Bone marrow (tissue), 2 donors: ENCODE measurements around the gene C2.
A peak's percentile ranks its signal among the peaks of the same experiment; 100 is the strongest.
"Not testable (repeated sequence)": the region's sequence is repeated elsewhere in the genome, so short reads cannot be mapped to it uniquely, and the experiment has no call there.

Experiments used
- DNase-seq, 2 donors: peaks; one replicate each; lab custom pipeline; 2025; lab: John Stamatoyannopoulos, UW

C2 gene

GRCh38 chr6:31899215-31899614 lies 28.3 kb upstream of the C2 start:
- DNase-seq = no peak

DNA sequence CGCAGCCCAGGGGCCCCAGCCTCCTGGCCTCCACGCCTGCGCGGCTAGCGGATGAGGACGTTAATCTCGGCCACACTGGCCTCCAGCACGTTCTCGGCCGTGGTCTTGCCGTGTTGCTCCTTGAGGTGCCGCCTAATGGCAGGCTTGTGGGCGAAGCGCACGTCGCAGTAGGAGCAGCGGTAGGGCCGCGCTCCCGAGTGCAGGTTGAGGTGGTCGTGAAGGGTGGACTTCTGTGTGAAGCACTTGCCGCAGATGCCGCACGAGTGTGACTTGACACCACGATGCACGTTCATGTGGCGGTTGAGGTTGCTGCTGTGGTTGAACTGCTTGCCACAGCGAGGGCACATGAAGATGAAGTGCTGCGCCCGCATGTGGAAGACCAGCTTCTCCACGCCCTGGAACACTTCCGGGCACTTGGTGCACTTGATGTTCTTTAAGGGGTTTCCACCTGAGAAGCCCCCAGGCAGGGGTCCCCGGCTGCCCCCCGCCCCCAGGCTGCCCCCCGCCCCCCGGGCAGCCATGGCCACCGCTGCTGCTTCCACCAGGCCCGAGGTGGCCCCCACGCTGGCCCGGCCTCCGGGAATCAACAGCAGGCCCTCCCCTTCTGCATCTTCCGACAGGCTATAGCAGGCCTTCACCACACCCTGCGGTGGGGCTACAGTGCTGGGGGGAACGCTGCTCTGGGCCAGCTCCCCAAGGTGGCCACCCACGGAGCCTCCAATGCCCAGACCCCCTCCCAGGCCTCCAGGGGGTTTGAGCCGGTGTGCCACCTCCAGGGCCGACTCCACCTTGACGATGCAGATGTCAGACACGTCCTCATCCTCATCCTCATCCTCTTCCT lies 27.4 kb upstream of the C2 start:
- no peak for DNase-seq

DNA sequence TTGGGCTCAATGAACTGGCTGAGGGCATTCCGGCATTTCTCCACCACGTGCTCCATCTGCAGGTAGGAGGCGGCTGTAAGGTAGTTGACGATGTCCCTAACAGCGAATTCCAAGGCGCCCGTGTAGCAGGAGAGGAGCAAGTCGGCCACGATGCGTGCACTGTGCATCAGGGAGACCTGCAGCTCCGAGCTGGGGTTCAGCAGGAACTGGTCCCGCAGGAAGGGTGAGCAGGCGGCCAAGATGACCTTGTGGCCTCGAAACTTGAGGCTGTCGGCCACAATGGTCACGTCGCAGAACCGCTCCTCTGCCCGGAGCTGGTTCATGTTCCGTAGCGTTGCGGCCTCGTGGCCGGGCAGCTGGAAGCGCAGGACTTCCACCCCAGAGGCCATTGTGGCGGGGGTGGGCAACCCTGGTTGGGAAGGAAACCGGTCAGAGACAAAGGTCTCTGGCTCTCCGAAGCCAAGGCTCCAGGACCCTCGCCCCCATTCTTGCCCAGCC lies 26.6 kb upstream of the C2 start:
- no peak for DNase-seq

- no peak for DNase-seq
Measured at GRCh38 chr6:31901415-31901952, 26.0 kb upstream of the C2 start.

DNA sequence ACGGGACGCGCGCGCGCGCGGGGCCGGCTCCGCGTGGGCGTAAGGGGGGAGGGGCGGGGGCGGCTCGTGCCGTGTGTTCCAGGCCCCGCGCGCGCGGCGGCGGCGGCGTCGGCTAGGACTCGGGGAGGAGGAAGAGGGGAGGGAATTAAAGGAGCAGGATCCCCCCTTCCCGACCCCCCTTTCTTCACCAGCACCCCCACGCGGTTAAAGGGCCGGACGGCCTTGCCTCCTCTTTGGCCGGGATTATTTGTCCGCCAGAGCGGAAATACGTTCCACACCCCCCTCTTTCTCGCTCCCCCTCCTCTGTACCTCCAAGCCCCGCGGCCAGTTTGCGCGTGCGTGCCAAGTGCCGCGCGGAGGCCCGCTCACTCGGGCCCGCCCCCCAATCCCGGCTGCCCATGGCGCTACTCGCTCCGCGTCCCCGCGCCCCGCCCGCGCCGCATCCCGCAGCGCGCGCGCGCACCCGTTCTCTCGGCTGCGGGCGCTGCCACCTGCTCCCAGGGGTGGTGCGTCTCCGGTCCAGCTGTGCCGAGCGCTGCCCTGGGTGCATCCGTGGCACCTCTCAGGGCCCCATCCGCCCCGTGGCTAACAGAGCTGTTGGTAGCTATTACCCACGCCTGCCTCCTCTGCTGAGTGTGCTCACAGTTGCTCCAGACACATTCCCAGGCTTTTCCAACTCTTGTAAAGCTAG lies 25.4 kb upstream of the C2 start, which contains the start of gene ZBTB12:
Gene ZBTB12 (minus strand): TSS at position 134 of the 691 bp plus-strand sequence. CDS start 781 bp downstream, outside the sequence.
- DNase-seq = peak; percentile 28 to 61

DNA sequence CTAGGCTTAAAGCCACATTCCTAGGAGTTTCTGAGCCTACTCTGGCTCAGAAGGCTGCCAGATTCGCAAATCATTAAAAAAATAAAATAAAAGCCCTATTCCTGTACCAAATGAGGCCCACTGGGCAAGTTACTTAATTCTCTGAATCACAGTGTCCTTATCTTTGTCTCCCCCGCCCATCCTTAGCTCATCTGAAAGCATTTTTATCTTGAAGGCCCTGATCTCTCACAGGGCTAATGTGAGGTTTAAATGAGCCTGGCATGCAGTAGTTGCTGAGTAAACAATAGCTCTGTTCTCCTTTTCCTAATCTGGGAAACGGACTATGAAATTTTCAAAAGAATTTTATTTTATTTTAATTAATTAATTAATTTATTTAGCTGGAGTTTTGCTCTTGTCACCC lies 23.6 kb upstream of the C2 start:
- no peak for DNase-seq

DNA sequence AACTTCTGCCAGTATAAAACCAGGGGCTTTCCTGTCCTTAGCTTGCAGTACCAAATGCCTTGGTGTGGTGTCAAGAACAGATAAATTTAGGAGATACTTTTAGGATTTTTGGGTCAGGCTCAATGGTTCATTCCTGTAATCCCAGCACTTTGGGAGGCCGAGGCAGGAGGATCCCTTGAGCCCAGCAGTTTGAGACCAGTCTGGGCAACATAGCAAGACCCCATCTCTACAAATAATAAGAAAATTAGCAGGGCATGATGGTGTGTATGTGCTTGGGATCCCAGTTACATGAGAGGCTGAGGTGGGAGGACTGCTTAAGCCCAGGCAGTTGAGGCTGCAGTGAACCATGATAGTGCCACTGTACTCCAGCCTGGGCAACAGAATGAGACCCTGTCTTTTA lies 22.5 kb upstream of the C2 start:
- DNase-seq = no peak

DNA sequence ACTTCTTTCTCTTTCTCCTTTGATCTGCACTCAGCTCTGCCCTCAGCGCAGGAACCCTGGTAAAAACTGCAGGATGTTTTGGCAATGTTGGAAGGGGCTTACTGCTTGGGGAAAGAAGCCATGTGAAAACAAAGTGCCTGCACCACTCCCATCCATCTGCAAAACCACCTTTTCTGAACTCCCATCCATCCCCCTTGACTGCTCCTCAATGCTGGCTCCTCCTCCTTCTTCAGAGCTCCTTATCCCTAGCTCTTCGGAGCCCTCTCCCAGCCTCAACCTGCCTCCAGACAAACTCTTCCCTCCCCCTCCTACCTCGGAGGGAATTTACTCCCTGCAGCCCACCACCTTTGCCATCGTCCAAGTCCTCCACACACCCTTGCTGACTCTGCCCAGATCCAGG lies 21.4 kb upstream of the C2 start:
- DNase-seq = no peak

- not testable (repeated sequence) for DNase-seq
Measured at GRCh38 chr6:31906727-31907126, 20.8 kb upstream of the C2 start.

DNA sequence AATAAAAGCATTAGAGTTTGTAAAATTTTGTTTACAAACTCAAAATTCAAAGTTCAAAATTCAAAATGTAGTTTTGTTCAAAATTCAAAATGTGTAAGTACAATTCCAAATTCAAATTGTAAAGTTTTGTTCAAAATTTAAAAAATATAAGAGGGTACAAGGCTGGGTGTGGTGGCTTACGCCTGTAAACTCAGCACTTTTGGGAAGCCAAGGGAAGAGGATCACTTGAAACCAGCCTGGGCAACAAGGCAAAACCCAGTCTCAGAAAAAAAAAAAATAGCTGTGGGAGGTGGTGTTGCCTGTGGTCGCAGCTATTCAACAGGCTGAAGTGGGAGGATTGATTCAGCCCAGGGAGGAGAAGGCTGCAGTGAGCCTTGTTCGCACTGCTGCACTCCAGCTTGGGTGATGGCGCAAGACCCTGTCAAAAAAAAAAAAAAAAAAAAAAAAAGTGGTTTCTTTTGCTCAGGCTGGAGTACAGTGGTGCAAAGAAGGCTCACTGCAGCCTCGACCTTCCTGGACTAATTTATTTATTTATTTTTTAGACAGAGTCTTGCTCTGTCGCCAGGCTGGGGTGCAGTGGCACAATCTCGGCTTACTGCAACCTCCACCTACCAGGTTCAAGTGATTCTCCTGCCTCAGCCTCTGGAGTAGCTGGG lies 20.2 kb upstream of the C2 start:
- DNase-seq = peak in 1 of 2 donors; percentile 64

GRCh38 chr6:31908255-31908654 lies 19.3 kb upstream of the C2 start:
- DNase-seq = not testable (repeated sequence)

DNA sequence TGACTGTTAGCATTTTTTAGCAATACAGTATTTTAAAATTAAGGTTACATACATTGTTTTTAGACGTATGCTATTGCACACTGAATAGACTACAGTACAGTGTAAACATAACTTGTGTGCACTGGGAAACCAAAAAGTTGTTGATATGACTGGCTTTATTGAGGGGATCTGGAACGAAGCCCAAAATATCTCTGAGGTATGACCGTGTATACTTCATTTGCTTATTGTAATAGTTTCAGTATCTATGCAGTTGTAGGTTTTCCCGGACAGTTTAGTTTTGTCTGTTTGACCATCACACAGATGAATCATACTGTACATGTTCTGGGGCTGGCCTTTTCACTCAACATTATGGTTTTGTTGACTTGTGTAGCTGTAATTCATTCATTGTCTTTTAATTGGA lies 18.7 kb upstream of the C2 start:
- no peak for DNase-seq

GRCh38 chr6:31909298-31909697 lies 18.2 kb upstream of the C2 start:
- not testable (repeated sequence) for DNase-seq

- DNase-seq = no peak
Measured at GRCh38 chr6:31911826-31912585, 15.5 kb upstream of the C2 start.

DNA sequence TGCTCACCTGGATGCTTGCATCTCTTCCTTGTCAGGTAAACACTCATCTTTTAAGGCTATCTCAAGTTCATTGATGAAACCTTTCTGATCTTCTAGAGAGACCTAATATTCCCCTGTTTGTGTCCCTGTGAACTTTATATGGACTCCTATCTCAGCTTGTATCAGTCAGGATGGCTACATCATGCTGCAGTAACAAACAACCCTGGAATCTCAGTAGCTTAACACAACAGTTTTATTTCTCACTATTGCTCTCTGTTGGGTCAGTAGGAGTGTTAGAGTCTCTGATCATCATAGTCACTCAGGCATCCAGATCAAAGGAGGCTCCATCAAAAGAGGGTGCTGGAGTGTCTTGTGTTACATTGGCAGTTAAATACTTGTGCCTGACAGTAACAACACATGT lies 12.2 kb upstream of the C2 start:
- DNase-seq = no peak

- DNase-seq = no peak
Measured at GRCh38 chr6:31915756-31916155, 11.8 kb upstream of the C2 start.

DNA sequence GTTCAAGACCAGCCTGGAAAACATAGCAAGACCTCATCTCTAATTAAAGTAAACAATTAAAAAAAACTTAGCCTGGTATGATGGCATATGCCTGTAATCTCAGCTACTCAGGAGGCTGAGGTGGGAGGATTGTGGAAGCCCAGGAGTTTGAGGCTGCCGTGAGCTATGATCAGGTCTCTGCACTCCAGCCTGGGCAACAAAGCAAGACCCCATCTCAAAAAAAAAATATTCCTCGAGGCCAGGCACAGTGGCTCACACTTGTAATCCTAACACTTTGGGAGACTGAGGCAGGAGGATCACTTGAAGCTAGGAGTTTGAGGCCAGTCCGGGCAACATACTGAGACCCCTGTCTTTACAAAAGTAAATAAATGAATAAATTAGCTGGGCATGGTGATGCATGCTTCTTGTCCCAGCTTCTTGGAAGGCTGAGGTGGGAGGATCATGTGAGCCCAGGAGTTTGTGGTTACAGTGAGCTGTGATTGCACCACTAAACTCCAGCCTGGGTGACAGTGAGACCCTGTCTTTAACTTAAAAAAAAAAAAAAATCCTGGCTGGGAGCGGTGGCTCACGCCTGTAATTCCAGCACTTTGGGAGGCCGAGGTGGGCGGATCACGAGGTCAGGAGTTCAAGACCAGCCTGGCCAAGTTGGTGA lies 9.3 kb upstream of the C2 start:
- DNase-seq = no peak

- no peak for DNase-seq
Measured at GRCh38 chr6:31919624-31920303, 7.8 kb upstream of the C2 start.

GRCh38 chr6:31920811-31921210 lies 6.7 kb upstream of the C2 start:
- DNase-seq = no peak

DNA sequence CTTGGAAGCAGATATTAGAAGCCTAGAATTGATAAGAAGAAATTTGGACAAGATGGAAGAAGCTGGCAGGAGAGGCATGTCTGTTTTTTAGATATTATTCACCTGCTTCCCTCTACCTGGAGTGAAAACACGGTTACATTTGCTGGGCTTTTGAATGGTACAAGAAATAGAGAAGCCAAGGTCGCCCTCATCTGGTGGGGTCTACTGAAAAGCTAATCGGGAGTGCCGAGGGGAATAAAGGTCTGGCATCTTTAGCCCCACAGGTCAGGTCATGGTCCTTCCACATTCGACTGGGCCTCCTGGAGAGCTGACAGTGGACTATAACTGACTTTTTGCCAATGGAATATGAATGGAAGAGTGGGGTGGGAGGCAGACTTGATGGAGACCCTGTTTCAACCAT lies 4.6 kb upstream of the C2 start:
- DNase-seq = peak in 1 of 2 donors; percentile 22
